GM12872 (cell line): ENCODE results near the gene BTBD7.

Experiments used
- CTCF ChIP-seq: IDR thresholded peaks from 3 replicates; pipeline ENCODE4 v1.5.1; 2011; ENCODE audit warnings: low read depth, mild to moderate bottlenecking, low read length, moderate library complexity; ENCODE audit not compliant: insufficient read depth

BTBD7 gene

GRCh38 chr14:93195316-93195999, 137.4 kb downstream of the BTBD7 start:
- TF ChIP-seq CTCF = no peak
